Head of caudate nucleus (tissue), 42 donors: ENCODE results near the gene ADCYAP1R1.

Source experiments
- DNase-seq, 42 donors: peaks; one replicate each; pipeline versions ENCODE4 v3.0.0 to v3.0.0-alpha.2; 2020 to 2021; ENCODE audit warnings: mixed read lengths in 7 of 42
- intact Hi-C: fragments of 100-400 bp; cut with DNase I; formaldehyde crosslinking; loops from one replicate; pipeline ENCODE4 v1.15.0; 2022

ADCYAP1R1 gene

DNA sequence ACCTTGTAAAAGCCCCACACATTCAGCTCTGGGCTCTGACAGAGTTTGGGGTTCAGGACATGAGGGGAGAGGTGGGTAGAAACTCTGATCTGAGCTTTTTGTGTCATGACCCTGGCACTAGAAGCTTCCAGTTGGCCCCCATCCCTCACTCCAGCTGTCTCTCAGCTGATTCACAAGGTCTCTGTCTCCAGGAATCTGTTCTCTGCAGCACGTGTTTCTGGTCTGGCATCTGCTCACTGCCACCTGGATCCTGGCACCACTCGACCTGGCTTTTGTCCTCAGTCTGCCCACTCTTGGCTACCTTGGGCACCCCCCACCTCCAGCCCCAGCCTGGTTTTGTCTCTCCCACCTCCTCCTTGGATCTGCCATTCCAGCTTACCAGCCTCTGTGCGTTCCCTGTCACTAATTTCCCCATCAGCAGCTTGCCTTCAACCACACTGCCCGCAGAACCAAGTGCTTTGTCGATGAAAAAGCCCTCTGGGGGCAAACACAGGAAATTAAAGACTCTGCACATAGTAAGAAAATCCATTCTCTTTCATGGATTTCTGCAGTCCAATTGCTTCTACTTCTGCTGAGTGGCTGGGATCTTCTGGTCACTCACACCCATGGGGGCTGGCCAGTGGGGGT lies 18.3 kb upstream of the ADCYAP1R1 start:
- intact Hi-C loops = no loop called here
- no peak for DNase-seq

DNA sequence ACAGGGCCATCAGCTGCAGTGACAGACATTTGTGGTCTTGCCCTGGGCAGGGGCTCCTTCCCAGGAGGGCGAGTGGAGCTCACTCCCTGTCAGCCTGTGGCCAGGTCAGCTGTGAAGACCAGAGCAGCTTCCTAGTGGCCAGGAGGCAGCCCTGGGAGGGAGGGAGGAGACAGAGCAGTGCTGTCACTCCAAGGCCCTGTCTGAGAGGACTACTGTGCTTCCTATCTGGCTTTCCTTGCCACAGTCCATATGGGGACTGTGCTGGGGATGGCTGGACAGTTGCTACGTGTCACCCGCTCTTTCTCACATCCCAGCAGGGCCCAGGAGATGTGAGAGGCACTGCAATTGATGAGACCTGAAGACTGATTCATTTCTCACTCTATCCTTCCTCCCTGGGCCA lies 15.2 kb upstream of the ADCYAP1R1 start:
- intact Hi-C loops = no loop called here
- no peak for DNase-seq

DNA sequence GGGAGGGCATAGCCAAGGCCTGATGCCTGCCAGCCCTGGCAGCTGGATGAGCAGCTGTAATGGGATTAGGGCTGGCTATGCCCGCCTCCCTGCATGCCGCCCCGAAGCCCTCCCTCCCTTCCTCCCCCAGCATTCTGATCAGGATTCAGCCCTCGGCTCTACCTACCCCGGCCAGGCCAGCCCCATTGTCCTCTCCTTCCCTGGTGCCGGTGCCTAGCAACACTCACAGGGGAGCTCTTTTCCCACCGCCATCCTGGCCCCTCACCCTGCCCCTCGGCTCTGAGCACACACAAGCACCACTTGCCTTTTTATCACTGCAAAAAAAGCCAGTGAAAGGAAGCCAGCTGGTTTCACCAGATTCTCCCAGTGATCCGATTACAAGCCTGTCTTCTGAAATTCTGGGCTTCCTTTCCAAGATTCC lies 9.0 kb upstream of the ADCYAP1R1 start:
- intact Hi-C loops = no loop called here
- peak in 22 of 42 donors; percentile 26 to 73 (median 46) for DNase-seq

DNA sequence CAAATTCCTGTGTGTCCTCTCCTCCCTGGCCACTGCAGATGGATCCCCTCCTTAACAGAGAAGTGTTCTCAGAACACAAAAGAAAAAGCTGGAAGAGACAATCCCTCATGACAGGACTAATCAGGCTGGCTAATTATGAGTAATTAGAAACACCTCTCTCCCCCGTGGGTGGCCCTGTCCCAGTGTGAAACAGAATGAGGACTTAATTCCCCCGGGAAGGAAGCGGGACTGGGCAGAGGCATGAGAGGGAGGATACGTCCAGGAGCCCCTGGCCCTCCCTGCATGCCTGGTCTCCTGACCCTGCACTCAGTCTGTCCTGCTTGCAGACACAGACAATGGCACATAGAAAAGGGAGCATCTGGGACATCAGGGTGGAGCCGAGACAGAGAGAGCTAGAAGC lies 7.6 kb upstream of the ADCYAP1R1 start:
- intact Hi-C loops = no loop called here
- DNase-seq = no peak

DNA sequence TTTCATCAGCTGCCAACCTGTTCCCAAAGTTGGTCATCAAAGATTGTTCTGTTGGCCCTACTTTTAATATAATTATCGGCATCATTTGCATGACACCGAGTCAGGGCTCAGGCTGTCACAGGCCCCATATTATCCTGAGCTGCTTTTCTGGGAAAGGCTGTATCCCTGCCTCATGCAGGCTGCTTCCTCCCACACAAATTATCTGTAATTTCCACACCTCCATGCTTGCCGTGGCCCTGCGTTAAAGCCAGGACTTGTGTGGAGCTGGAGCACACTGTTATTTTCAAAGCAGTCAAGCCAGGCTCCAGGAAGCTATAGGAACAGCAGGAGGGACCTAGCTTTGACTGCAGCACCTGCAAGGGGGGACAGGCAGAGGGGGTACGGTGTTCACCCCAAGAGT lies 5.4 kb upstream of the ADCYAP1R1 start:
- intact Hi-C loops = no loop called here
- peak in 19 of 42 donors; percentile 8 to 73 (median 41) for DNase-seq

DNA sequence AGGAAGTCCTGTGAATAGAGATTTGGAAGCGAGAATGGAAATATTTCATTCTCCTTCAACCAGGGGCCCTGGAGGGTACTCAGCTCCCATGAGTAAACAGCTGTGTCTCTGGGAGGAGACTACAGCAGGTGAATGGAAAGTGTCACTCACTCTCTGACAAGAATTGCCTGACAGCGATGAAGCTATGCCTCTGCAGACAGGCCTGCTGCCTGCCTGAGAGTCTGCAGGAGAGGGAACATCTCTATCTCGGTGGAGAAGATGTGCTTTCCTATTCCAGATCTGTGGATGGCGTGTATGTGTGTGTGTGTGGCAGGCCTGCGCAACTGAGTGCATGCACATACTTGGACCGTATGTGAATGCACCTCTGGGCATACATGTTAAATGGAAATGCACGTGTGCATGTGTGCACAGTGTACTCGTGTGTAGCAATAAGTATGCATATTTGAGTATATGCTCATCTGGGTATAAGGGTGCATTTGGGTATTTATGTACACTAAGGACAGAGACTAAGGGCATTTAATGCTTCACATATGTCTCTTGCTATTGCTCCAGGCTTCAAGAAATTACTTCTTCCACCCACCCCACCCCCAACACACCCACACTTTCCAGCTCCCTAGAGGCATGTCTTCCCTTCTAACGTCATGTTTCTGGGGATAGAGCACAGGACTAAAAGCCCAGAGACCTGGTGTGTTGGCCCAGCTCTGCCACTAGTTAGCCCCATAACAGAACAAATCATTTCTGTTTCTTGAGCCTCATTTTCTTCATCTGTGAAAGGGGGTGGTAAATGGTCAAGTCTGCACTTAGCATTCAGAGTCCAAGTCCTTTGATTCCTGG lies 4.6 kb upstream of the ADCYAP1R1 start:
- DNase-seq = peak in 8 of 42 donors; percentile 25 to 63 (median 41)
- intact Hi-C loops = no loop called here

DNA sequence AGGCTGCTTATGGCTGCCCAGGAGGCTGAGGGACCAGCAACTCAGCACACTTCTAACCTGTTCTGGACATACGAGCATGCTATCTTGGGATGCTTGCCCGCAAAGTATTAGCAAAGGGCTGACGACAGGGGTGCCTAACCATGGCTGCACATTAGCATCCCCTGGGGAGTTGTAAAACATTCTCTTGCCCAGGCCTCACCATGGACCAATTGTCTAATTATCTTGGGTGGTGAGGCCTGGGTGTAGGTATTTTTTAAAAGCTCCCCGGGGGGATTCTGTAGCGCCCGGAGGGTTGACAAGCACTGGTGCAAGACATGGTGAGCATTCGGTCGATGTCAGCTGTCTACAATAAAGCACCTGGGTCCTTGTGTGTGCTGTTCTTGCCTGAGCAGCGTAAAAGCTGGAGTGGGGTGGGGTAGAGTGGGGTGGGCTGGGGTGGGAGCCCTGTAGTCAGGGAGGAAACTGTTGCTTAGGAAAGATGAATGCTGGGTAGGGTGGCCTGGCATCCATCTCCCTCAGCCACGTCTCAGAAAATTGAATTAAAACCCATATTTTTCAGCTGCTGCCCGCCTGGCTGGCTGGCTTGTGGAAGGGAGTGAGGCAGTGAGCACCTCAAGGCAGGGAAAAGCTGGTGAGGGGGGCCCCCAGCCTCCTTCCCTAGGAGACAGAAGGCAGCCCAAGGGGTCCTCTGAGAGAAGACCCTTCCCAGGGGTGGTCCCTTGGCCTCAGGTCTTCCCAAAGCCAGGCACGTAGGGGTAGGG lies 2.9 kb upstream of the ADCYAP1R1 start:
- DNase-seq = no peak

DNA sequence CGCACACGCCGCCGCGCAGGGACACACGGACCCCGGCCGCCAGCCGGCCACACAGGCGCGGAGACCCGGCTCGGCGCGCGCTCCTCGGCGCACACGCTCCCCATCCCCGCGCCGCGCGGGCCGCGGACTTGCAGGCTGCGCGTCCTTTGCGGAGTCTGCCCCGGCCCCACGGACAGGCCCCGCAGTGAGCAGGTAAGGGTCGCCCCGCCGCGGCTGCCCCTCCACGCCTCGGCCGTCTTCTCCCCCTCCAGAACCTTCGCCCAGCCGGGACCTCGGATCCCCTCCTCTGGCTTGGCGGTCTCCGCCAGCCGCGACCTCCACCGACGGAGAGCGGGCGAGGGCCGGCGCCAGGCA lies 356 bp downstream of the ADCYAP1R1 start:
- intact Hi-C loops = loop anchor here (10.0 kb wide), 1 partner anchor 68 kb away; no protein-coding TSS in a partner anchor
- DNase-seq = no peak

More for the DNA sequence above, 2.9 kb upstream of the ADCYAP1R1 start:
- intact Hi-C loops = no loop called here

DNA sequence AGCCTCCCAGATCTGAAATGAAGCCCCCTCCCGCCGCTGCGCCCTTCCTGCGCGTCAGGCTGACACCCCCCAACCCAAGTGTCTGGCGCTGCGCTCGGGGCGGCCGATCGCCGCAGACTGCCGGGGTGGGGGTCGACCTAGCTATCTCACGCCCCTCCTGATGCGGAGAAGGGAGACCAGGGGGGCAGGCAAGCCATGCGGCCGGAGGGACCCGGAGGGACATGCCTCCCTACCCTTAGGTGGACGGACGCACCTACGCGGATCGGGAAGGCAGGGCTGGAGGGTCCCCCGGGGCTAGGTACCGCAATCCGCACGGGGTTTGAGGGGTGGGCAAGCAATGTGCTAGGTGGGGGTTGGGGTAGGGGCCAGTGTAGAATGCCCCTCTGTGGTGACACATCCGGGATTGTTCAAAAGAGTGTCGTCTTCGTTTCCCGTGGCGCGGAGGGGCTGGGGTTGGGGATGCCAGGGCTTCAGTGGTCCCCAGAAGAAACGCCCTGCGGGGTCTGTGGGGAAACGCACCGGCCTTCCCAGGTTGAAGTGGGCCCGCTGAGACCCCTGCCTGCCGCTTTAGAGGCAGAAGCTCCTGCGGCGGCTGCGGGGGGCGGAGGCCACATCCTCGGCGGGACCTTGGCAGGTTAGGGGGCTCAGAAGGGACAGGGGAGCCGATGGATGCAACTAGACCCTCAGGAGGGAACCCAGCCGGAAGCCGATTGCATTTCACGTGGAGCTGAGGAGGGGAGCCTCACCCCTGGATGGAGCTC lies 913 bp downstream of the ADCYAP1R1 start:
- intact Hi-C loops = loop anchor here (10.0 kb wide), 1 partner anchor 68 kb away; no protein-coding TSS in a partner anchor
- no peak for DNase-seq

DNA sequence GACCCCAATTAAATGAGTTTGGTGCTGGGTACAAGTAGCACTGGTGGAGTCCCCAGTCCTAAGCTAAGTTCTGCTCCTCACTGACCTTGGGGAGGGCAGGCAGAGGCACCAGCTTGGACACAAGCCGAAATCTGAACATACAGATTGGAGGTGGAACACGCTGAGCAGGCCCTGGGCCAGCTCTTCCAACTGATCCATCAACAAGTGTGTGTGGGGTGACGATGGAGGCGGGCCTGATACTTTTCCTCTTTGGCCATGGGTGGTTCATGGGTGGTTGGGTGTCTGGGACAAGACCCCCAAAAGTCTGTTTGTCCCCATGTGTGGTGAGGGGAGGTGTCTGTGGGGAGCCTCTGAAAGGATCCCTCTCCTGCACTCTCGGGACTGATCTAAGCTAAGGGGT lies 1.9 kb downstream of the ADCYAP1R1 start:
- intact Hi-C loops = loop anchor here (10.0 kb wide), 1 partner anchor 69 kb away; no protein-coding TSS in a partner anchor
- DNase-seq = no peak

DNA sequence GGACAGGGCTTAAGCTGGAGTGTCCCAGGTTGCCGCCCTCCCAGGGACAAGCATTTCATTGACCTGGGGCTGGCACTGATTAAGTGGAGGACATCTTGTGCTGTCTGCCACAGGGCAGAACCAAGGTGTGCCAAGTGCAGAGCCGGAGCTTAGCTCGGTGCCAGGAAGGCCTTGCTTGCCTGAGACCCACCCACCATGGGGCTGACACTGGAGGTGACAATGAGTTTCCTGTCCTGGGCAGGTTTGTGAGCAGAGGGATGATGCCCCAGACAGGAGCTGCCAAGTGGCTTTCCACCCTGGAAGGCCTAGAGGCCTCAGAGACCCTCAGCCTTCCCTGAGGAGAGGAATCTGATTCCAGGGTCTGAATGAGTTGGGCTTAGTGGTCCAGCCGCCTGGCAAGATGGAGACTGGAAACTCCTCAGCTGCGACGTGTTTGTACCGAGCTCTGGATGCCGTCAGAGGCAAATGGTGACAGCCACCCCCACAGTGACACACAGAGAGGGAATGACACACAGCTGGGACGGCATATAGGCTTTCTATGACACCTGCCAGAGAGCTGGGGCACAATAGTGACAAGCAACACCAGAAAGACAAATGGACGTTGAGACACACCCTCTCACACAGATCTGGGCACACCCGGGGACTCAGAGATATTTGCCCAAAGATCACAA lies 2.6 kb downstream of the ADCYAP1R1 start:
- DNase-seq = peak in 5 of 42 donors; percentile 33 to 55 (median 43)
- intact Hi-C loops = loop anchor here (10.0 kb wide), 1 partner anchor 70 kb away; no protein-coding TSS in a partner anchor

DNA sequence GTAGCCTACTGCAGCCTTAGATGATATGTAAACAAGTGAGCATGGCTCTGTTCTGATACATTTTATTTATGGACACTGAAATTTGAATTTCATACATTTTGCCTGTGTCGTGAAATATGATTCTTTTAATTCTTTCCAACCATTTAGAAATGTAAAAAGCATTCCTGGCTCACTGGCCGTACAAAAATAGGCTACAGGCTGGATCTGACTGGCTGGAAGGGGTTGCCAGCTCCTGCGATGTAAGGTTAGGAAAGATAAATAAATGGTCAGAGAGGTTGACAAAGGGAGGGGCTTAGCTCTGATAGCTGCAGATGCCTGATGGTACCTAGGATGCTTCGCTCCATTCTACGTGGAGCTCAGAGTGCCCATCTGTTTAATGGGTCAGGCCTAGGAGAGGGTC lies 3.4 kb downstream of the ADCYAP1R1 start:
- intact Hi-C loops = loop anchor here (10.0 kb wide), 1 partner anchor 71 kb away; no protein-coding TSS in a partner anchor
- no peak for DNase-seq

DNA sequence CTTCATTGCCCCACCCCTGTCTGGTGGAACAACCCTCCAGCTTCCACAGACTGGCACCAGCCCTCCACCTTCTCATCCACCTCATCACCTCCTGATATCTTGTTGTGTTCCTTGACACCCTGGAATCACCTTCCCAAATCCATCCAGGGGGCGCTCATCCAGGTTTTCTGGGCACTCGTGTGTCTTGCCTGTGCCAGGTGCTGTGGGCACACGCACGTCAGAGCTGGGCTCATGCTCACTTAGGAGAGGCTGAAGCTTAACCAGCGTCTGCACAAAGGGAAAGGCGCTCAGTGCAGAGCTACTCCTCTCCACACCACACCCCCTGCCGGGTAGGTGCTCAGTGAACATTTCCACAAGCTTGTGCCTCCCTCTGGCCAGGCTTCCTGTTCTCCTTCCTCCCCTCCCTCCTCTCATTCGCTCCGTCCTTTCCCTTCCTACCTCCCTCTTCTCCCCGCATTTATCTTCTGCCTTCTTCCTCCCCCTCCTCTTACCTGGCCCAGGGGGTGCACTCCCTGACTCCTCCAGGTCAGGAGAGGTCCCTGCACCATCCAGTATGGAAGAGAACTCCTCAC lies 4.8 kb downstream of the ADCYAP1R1 start:
- no peak for DNase-seq
- intact Hi-C loops = loop anchor here (10.0 kb wide), 1 partner anchor 72 kb away; no protein-coding TSS in a partner anchor

DNA sequence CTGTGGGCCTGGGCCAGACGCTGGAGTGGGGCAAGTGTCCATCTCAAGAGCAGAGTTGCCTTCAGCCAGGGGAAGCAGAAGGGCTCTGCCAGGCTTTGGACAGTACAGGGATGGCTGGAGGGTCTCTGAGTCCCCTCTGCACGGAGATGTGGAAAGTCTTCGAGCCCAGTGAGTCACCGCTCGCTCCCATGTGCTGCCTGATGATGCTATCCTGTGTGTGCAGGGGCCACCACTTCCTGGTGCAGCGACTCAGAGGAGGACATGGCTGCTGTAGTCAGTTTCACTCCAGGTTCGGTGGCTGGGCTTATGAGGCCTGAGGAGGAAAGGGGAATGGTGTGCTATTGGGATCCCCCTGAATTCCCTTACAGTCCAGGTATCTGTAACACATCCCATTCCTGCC lies 6.0 kb downstream of the ADCYAP1R1 start:
- intact Hi-C loops = loop anchor here (10.0 kb wide), 1 partner anchor 73 kb away; no protein-coding TSS in a partner anchor
- no peak for DNase-seq

DNA sequence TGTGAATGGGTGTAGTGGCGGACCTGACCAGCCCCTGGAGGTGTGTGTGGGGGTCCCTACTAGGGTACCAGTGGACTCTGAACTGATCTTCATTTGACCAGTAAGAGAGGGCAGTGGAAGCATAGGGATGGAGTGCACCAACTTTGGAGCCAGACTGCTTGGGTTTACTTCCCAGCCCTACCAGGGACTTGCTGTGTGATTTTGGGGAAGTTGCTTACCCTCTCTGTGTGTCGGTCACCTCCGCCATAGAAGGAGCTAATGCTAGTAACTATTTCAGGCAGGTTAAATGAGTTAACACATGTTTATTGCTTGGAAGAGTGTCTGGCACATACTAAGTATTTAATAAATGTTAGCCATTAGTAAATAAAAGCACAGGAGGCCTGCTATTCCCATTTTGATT lies 6.6 kb downstream of the ADCYAP1R1 start:
- DNase-seq = no peak
- intact Hi-C loops = loop anchor here (10.0 kb wide), 1 partner anchor 74 kb away; no protein-coding TSS in a partner anchor

DNA sequence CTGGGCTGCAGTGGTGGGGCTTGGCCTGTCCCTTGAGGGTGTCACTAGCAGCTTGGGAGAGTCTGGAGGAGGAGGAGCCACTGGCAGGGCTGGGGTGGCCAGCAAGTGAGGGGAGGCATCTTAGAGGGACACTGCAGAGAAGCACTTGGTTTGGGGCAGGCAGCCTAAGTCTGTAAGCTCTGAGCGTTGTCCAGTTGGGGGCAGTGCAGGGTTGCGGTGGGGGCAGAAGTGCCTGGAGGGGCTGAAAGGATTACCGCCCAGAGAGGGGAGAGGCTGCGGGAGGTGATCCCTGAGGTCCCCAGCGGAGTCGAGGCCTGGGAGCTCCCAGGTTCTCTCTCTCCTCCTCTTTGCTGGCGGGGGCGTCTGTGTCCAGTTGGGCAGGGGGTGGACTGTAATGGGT lies 7.4 kb downstream of the ADCYAP1R1 start:
- intact Hi-C loops = loop anchor here (10.0 kb wide), 1 partner anchor 75 kb away; no protein-coding TSS in a partner anchor
- peak in 1 of 42 donors; percentile 15 for DNase-seq

DNA sequence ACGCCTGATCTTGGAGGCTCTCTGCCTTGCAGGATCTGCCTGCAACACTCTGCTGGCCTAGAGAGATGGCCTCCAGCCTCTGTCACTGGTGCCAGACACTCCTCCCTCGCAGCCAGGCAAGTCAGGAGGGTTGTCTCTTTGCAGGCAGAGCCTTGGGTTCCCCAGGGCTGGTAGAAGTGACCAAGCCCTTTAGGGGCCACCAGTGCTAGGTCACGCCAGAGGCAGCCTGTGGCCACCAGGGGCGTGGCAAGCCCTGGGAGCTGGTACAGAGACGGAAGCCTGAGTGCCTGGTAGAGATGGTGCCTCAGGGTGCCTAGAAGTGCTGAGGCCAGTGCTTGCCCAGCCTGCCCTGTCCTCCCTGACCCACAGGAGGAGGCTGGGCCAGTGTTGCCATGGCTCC lies 9.1 kb downstream of the ADCYAP1R1 start:
- intact Hi-C loops = loop anchor here (5.0 kb wide), 1 partner anchor 46 kb away; no protein-coding TSS in a partner anchor
- DNase-seq = no peak
